Hepatocyte (in vitro differentiated cells): ENCODE measurements around the gene FOXQ1. TPM values are rescaled to one million over a fixed set of nuclear protein-coding genes. Genes with fewer than 3 reads are reported as not detected.
A peak's percentile ranks its signal among the peaks of the same experiment; 100 is the strongest.

Experiments used
- DNase-seq: peaks from one replicate; pipeline ENCODE4 v3.0.0-alpha.2; 2016; ENCODE audit warnings: low spot score
- H2AFZ ChIP-seq: fragments of 200-600 bp; sonication (generic); 2 replicates; pipeline ENCODE4 v1.6.0; 2016; ENCODE audit warnings: antibody characterized with exemption, mild to moderate bottlenecking
- H3K27ac ChIP-seq: fragments of 200-600 bp; sonication (generic); 2 replicates; pipeline ENCODE4 v1.5.1; 2016; ENCODE audit warnings: mild to moderate bottlenecking
- H3K27me3 ChIP-seq: fragments of 200-600 bp; sonication (generic); 2 replicates; pipeline ENCODE4 v1.6.1; 2016
- H3K36me3 ChIP-seq: fragments of 200-600 bp; sonication (generic); replicated peaks from 2 replicates; pipeline ENCODE4 v1.5.1; 2016; ENCODE audit warnings: low read depth; ENCODE audit not compliant: insufficient read depth
- H3K4me1 ChIP-seq: fragments of 200-600 bp; sonication (generic); 2 replicates; pipeline ENCODE4 v1.5.1; 2016; ENCODE audit warnings: mild to moderate bottlenecking, moderate library complexity; ENCODE audit not compliant: insufficient read depth
- H3K4me2 ChIP-seq: fragments of 200-600 bp; sonication (generic); 2 replicates; pipeline ENCODE4 v1.6.0; 2016
- H3K4me3 ChIP-seq: fragments of 200-600 bp; sonication (generic); 2 replicates; pipeline ENCODE4 v1.5.1; 2016; ENCODE audit warnings: mild to moderate bottlenecking
- H3K79me2 ChIP-seq: fragments of 200-600 bp; sonication (generic); 2 replicates; pipeline ENCODE4 v1.6.0; 2017; ENCODE audit warnings: mild to moderate bottlenecking
- H3K9me2 ChIP-seq: fragments of 200-600 bp; sonication (generic); replicated peaks from 2 replicates; pipeline ENCODE4 v1.6.0; 2017; ENCODE audit warnings: mild to moderate bottlenecking; ENCODE audit not compliant: insufficient read depth
- H3K9me3 ChIP-seq: fragments of 200-600 bp; sonication (generic); 2 replicates; pipeline ENCODE4 v1.5.1; 2016; ENCODE audit warnings: low read depth, mild to moderate bottlenecking
- H4K20me1 ChIP-seq: fragments of 200-600 bp; sonication (generic); 2 replicates; pipeline ENCODE4 v1.6.0; 2016; ENCODE audit warnings: mild to moderate bottlenecking; ENCODE audit not compliant: insufficient read depth, poor library complexity, severe bottlenecking
- EZH2 ChIP-seq: fragments of 200-600 bp; sonication (generic); IDR thresholded peaks from 2 replicates; pipeline ENCODE4 v1.6.1; 2016; ENCODE audit warnings: antibody characterized with exemption, mild to moderate bottlenecking, borderline replicate concordance
- EZH2phosphoT487 ChIP-seq: fragments of 200-600 bp; sonication (generic); IDR thresholded peaks from one replicate; pipeline ENCODE4 v1.6.1; 2018; ENCODE audit warnings: antibody characterized with exemption, mild to moderate bottlenecking, low read depth, moderate library complexity; ENCODE audit not compliant: unreplicated experiment, severe bottlenecking
- whole genome bisulfite sequencing: methylation state at CpG from one replicate; pipeline ENCODE4 v1.1.6; 2016; ENCODE audit warnings: low lambda C conversion rate; ENCODE audit errors: missing lambda C conversion rate; 5-methylcytosine and 5-hydroxymethylcytosine counted together
- polyA plus RNA-seq: library from polyadenylated mRNA; unstranded; fragments of >200 nt; fragmentation: Nextera tagmentation; extraction: Ambion mirVana; gene quantifications from 2 replicates; pipeline ENCODE4 v1.2.1, GENCODE V29; 2016
- total RNA-seq: library from RNA; depleted of rRNA; stranded (reverse); fragments of >200 nt; gene quantifications from 2 replicates; pipeline ENCODE4 v1.2.3, GENCODE V29; 2014
- TF ChIP-seq, protein P1 (sequence below): fragments of 200-600 bp; sonication (generic); IDR thresholded peaks from 2 replicates; pipeline ENCODE4 v1.5.1; 2016; ENCODE audit warnings: antibody characterized with exemption, mild to moderate bottlenecking; ENCODE audit not compliant: poor library complexity

The FOXQ1 gene
- total and polyA plus RNA-seq, 2 experiments from 2014 or later: 12.8 to 25.9 TPM

- no peak overlapping the region for H3K27ac ChIP-seq
- no peak overlapping the region for H3K4me2 ChIP-seq
- H3K9me3 ChIP-seq: no peaks in the 10 kb centered on the region
- no peaks in the 10 kb centered on the region for H3K27me3 ChIP-seq
- DNase-seq: no peak
- H4K20me1 ChIP-seq: no peaks in the 10 kb centered on the region
- no peaks in the 10 kb centered on the region for H3K9me2 ChIP-seq
- H2AFZ ChIP-seq: no peak overlapping the region
- no peak overlapping the region for H3K4me3 ChIP-seq
- peaks cover 16% of the 10 kb centered on the region for H3K4me1 ChIP-seq
- H3K36me3 ChIP-seq: no peaks in the 10 kb centered on the region
- TF ChIP-seq EZH2phosphoT487 (no peak), EZH2 (no peak)
- TF ChIP-seq, protein P1, sequence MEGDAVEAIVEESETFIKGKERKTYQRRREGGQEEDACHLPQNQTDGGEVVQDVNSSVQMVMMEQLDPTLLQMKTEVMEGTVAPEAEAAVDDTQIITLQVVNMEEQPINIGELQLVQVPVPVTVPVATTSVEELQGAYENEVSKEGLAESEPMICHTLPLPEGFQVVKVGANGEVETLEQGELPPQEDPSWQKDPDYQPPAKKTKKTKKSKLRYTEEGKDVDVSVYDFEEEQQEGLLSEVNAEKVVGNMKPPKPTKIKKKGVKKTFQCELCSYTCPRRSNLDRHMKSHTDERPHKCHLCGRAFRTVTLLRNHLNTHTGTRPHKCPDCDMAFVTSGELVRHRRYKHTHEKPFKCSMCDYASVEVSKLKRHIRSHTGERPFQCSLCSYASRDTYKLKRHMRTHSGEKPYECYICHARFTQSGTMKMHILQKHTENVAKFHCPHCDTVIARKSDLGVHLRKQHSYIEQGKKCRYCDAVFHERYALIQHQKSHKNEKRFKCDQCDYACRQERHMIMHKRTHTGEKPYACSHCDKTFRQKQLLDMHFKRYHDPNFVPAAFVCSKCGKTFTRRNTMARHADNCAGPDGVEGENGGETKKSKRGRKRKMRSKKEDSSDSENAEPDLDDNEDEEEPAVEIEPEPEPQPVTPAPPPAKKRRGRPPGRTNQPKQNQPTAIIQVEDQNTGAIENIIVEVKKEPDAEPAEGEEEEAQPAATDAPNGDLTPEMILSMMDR: no peak
- no peaks in the 10 kb centered on the region for H3K79me2 ChIP-seq
- 68% methylated on average over 3 of the region's 3 CpGs for WGBS
These were observed 16.5 kb upstream of the FOXQ1 start for GRCh38 chr6:1295420-1295819.

DNA sequence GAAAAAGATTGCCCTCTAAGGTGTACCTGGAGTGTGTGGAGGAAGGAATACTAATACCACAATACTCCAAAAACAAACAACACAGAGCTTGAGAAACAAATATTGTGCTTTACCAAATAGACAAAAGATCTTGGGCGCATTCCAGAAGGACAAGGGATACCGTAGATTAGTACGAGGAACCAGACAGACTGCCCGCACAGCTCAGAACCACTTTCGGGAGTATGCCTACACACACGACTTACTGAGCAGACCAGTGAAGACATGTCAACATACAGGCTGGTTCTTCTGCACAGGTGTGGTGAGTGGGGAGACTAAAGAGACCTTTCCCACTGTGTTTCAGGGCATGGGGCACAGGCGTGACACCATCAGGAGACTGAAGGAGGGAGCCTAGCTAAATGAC is 15.8 kb upstream of the FOXQ1 start:
- no peak for DNase-seq
- no peaks in the 10 kb centered on the region for H3K79me2 ChIP-seq
- H3K4me2 ChIP-seq: no peak overlapping the region
- H3K36me3 ChIP-seq: no peaks in the 10 kb centered on the region
- H3K9me3 ChIP-seq: no peaks in the 10 kb centered on the region
- H4K20me1 ChIP-seq: no peaks in the 10 kb centered on the region
- no peaks in the 10 kb centered on the region for H3K9me2 ChIP-seq
- TF ChIP-seq EZH2phosphoT487 (no peak), EZH2 (no peak)
- TF ChIP-seq, protein P1: no peak
- H3K4me1 ChIP-seq: peaks cover 16% of the 10 kb centered on the region
- WGBS: 70% methylated on average over 7 of the region's 7 CpGs
- peak overlapping the region; percentile 4 for H3K27ac ChIP-seq
- no peak overlapping the region for H3K4me3 ChIP-seq
- H3K27me3 ChIP-seq: no peaks in the 10 kb centered on the region
- H2AFZ ChIP-seq: no peak overlapping the region

DNA sequence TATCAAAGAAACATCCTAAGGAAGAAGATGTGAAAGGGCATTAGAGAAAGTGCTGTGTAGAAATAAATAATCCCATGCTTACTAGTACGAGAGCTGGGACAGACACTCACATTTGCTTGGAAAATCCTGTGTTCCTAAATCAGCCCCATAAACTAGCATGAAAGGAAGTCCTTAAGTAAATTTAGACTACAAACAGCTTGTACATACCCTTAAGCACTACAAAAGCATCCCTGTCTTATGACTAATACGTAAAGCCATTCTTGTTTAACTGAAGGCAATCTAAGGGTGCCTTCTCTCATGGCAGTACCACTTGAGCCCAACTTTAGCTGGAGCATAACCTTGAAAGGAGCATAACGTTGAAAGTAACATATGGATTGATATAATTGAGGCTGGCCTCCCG is 15.4 kb upstream of the FOXQ1 start:
- Histone ChIP-seq H3K4me2 (no peak overlapping the region), H4K20me1 (no peaks in the 10 kb centered on the region), H3K79me2 (no peaks in the 10 kb centered on the region), H3K4me3 (no peak overlapping the region), H3K9me2 (no peaks in the 10 kb centered on the region), H3K27me3 (no peaks in the 10 kb centered on the region), H3K27ac (peak overlapping the region; percentile 4), H3K4me1 (peaks cover 16% of the 10 kb centered on the region), H3K9me3 (no peaks in the 10 kb centered on the region), H3K36me3 (no peaks in the 10 kb centered on the region), H2AFZ (no peak overlapping the region)
- DNase-seq: no peak
- TF ChIP-seq EZH2 (no peak), EZH2phosphoT487 (no peak)
- TF ChIP-seq, protein P1: no peak
- 41% methylated on average over 4 of the region's 4 CpGs for WGBS

DNA sequence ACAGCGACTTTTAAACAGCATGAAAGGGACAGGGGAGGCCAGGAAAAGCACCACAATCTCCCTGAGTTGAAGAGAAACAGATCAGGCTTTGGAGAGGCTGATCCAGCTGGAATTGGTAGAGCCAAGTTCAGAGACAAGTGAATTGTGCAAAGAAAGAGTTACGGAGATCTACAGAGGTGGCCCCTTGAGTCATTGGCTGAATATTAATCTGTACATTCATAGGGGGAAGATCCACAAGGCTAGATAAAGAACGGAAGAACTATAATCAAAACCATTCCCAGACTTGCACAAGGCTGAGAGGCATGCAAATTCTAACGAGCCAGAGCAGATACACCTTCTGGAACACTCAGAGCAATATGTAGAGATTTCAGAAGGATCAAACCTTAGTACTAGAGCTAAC is 14.2 kb upstream of the FOXQ1 start:
- peak overlapping the region; percentile 15 for H3K27ac ChIP-seq

More for the DNA sequence above, 14.2 kb upstream of the FOXQ1 start:
- Histone ChIP-seq H3K79me2 (no peaks in the 10 kb centered on the region), H3K36me3 (no peaks in the 10 kb centered on the region), H2AFZ (no peak overlapping the region), H3K4me1 (peaks cover 16% of the 10 kb centered on the region), H3K4me3 (no peak overlapping the region), H4K20me1 (no peaks in the 10 kb centered on the region), H3K27me3 (no peaks in the 10 kb centered on the region), H3K4me2 (peak overlapping the region; percentile 34), H3K9me3 (no peaks in the 10 kb centered on the region), H3K9me2 (no peaks in the 10 kb centered on the region)
- peak; percentile 30 for DNase-seq
- no peak for TF ChIP-seq EZH2phosphoT487
- no peak for TF ChIP-seq EZH2
- TF ChIP-seq, protein P1: no peak
- 26% methylated on average over 4 of the region's 4 CpGs for WGBS
